ENCODE data around the gene LMO4.

LMO4 gene, protein sequence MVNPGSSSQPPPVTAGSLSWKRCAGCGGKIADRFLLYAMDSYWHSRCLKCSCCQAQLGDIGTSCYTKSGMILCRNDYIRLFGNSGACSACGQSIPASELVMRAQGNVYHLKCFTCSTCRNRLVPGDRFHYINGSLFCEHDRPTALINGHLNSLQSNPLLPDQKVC

DNA sequence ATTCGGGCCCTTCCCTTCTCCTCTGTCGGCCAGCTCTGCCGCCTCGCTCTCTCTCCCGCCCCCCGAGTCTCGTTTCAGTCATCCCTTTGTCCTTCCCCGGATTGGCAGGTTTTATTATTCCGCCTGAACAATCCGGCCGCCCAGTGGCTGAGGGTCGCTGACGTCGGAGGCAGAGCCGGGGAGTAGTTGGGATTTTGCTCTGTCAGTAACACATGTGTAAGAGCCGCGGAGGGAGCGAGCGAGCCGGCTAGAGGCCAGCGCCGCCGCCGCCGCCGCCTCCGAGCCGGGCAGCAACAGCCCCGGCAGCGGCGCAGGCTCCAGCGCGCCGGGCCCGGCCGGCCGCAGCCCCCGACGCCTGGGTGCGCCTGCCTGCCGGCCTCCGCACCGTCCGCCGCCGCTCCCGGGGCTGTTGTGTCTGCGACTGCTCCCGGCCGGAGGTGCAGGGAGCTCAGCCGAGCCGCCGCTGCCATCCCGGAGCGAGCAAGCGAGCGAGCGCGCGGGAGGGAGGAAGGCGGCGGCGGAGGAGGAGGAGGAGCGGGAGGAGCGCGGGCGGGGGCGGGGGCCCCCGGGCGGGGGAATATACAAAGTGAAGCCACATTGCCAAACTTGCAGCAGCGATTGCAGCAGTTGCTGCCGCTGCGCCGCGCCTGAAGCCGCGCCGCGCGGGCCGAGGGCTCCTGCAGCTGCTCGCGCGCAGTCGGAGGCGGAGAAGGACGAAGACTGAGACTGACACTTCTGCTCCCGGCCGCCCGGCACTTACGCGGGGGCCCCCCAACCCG lies at the start of gene LMO4:
Gene LMO4 (plus strand): TSS at position 609 of the 779 bp plus-strand sequence. CDS start 3,136 bp downstream, outside the sequence.
- peak; percentile 98 for DNase-seq

DNA sequence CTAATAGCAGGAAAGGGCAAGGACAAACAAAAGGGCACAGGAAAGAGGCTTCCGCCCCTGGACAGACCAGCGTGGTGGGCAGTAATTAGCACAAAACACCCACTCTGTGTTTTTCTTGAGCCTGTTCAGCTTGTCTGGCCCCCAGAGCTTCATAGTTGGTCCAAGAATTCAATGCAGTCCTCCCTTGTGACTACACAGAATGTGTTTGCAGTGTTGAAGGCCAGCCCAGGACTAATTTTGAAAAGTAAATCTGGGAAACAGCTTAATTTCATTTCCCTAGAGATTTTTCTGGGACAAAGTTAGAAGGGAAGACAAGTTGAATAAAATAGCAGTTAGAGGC lies 49.2 kb upstream of the LMO4 start:
- DNase-seq = no peak

DNA sequence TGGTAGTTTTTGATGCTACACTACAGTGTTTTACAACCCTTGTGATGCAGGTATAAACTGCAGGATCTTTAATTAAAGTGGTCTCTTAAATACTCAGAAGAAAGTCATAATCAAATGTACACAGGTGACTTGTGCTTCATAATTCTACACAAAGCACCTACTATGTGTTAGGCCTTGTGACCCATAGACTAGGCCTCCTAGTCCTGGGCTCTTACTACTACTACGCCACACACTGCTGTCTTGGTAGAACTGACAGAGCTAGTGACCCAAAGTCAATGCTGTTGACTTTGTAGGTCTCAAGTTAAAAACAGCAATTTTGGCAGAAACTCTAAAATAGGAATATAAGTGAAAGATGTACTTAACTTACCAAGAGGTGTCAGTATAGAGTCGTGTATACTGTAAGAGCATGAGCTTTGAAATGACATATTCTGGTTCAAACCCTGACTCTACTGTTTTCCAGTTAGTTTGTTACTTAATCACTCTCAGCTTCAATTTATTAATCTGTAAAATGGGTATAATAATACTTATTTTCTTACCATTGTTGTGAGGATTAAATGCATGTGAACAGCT lies 48.6 kb upstream of the LMO4 start:
- DNase-seq = no peak

DNA sequence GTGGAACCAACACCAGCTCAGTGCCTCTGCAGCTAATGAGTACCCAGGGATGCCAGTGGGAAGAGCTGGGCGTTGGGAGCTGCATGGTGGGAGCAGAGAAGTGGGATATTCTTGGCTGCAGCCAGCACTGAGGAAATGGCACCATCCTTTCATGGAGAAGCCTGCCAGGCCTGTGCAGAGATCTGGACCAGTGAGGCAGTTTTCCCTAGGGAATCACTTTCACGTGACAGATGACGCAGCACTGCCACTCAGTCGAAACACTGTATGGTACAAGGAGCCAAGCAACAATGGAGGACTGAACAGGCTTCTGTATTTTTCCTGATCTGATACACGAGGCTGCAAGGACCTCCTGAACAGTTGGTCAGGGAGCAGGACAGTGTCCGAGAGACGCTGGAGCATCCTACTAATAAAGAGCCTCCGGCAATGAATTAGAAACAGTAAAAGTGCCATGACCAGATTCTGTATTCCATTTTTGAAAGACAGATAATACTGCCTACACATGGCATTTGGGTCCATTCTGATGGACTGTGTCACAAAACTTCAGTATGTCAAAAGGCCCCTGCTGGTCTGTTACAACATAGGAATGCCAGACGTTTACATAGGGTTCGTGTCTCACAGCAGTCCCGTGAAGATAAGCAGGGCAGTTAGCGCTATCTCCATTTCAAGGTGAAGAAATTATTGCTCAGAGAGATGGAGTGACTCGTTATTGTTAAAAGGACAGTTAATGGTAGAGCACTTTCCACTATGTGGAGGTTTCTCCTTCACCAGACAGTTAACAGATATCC lies 44.0 kb upstream of the LMO4 start:
- no peak for DNase-seq

DNA sequence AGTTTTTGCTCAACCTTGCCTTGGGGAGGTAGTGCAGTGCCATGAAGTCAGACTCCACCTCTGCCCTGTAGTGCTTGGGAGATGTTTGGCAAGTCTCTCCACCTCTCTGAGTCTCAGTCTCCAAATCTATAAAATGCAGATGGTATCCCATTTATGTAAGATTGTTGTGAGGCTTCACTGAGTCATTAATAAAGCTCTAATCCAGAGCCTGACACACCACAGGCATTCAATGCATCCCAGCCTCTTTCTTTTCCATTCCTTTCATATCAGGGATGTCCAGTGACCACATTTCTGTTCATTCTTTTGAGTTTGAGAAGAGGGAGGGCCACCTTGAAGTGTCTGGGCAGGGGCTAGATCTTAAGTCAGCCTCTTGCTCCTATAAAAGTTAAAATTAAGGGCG lies 37.6 kb upstream of the LMO4 start:
- DNase-seq = no peak

DNA sequence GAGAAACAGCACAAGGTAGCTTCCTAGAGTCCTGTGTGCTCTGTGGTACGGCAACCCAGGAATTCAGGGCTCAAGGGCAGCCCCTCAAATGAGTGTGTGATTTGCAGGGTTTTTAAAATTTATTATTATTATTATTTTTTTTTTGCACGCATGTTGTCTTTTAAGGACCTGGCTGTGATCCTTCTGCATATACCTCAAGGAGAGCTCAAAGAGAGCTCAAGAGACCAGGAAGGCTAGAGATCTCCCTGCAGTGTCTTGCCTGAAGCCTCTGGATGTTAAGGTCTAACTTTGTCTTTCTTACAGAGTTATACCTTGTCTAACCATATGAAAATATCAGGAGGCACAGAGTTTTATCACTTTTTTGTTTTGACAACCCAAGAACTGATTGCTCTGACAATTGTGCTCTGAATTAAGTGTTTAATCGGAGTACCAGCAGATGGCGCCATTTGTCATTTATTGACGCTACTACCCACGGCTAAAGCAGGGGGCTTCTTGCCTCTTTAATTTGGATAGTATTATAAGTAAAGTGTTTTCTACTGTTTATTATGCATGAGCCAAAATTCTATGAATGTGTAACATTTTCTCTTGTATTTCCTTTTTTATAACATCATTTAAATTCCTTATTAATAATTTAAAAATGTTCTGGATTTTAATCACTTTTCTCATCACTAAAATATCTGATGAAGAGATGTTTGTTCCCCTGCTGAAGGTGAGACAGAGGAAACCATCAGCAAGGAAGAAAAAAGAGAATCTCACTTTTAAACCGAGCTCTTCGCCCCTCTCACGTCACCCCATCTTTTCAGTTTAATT lies 35.8 kb upstream of the LMO4 start:
- DNase-seq = peak; percentile 66

DNA sequence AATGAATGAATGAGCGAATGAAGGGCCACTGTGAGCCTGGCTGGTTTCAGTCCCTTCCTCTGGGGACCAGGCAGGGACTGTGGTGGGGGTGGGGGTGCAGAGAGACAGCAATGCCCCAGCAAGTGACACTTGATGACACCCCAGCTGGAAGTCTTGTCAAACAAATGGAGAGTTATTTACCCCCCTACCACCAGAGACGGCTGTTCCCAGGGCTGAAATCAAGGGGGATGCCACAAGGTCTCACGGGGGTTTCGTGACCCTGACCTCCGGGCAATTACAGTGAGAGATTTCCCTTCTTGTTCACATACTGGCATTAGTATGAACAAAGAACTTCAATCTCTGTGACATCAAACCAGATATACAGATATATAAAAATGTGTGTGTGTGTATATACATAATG lies 34.0 kb upstream of the LMO4 start:
- DNase-seq = no peak

DNA sequence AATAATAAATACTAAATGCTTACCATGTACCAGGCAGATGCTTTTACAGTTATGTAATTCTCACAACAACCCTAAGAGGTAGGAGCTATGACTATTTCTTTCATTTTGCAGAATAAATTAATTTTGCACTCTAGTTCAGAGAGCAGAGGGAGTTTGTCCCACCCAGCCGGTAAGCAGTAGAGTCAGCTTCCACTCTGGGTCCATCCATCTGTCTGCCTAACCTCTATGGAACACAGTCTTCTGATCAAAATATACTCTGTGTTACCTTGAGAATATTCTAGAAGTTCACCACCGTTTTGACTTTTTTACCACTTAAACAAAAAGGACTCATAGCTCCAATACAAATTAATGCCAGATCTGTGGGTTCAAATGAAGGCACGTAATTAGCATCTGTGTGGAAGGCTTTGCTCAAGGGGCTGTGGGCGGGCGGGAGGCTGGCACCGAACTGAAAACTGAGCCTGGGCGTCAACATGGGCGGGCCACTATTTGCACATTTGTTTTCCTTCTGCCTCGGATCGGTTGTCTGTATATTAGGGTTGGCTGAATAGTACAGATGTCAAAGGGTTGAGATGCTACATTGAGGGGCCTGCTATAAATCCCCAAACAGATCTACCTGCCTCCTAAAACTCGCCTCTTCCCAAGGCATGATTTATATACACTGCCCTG lies 33.1 kb upstream of the LMO4 start:
- no peak for DNase-seq

DNA sequence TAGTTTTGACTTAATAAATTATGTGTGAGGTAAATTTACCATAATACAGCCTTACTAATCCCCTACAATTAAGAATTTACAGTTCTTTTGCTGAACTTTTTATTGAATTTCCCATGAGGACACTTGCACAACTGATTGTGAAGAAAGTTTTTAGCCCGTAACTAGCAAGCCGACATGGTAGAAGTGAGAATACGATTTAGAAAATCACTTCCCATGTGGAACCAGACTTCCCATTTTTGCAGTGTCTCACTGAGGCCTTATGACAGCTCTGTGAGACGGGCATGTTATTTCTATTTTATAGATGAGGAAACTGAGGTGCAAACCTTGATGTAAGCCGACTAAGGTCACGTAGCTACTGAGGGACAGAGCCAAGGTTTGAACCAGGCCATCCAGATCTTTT lies 32.5 kb upstream of the LMO4 start:
- DNase-seq = peak; percentile 83

DNA sequence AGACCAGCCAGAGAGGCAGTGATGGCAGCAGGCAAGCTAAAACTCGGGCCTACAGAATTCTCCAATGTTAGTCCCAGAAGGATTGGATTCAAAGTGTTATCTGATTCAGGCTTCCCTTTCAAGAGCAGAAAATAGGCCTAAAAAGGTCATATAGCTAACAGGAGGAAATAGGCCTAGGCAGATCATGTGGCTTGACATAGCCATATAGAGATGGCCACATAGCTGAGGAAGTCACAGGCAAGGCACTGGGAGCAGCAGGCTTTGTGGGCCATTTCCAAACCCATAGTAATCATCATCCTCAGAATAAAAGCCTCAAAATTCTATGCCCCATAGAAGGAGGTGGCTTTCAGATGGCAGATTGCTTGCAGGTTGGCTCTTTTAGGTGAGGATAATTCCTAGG lies 29.0 kb upstream of the LMO4 start:
- peak; percentile 39 for DNase-seq

DNA sequence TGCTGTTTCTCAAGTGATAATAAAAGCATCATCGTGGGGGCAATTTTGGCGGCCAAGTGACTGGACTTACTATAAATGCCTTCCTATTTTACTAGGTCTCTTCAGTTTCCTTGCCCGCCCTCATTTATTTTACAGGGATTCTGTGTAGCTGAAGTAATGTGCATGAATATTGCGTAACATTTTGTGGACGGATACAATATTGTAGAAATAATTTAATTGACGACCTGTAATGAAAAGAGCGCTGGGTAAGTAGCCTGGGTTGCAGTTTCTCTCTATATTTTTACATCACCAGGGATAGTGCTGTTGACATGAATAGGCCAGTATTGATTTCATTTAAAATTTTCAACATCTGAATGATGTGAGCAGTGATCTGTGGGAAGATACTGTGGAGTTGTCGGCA lies 28.1 kb upstream of the LMO4 start:
- DNase-seq = no peak

DNA sequence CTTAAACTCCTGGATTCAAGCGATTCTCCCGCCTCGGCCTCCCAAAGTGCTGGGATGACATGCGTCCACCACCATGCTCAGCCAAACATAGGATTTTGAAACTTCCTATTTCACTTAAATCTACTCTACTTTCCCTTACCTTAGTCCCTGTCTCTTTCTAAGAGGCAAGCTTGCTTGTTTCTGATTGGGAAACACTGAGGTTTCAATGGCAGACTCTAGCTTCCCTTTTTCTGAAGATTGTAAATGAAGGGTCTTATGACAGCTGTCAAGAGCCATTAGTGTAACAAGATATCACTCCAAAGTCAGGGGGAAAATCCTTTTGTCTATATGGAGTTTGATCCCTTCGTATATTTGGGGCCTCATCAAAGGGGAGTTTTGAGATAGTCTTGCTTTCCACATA lies 23.5 kb upstream of the LMO4 start:
- DNase-seq = peak; percentile 70

DNA sequence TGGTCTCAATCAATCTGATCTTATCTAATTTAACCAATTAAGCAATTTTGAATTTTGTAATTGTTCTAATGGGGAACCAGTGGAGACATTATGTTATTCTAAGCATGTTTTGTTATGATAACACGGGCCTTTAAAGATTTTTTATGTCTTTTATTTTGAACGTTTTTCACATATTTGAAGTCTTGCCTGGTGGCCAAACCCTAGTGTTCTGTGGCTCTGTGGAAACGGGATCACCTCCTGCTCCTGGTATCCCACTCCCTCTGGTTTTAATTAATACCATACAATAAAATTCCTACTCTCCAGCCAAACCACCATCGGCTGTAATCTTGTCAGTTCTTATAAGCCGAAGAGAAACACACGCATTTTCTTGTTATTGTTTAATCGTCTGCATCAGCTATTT lies 22.9 kb upstream of the LMO4 start:
- DNase-seq = no peak

DNA sequence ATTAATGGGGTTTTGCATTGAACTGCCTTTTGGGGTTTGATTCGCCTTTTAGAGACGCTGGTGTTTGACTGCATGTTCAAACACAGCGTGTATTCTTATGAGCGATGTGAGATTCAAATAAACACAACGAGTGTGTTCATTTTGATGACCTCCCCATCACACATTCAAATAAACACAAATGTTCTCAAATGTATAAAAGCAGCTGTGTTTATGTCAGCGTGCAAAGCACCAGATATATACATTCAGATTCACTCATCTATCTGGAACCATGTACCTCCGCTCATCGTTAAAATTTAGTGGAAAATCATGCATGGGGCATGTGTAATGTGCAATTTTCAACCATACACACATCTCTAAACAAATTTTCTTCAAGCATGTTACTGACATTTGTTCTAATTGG lies 21.4 kb upstream of the LMO4 start:
- DNase-seq = no peak

DNA sequence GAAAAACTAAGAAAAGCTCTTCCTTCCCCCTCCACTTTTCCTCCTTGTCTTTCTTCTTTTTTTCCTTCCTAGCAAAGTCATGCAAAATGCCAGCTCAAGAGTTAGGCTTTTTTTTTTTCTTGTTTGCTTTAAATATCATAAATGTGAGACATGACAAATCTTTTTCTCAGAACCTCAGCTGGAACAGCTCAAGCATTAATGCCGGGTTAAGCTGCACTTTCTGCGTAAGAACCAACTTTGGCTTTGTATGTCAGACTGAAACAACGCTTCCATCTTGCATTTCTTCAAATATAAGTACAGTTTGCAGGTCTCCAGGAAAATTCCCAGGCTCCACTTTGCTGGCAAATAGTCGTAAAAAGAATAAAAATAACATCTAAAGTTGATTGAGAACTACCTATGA lies 20.7 kb upstream of the LMO4 start:
- DNase-seq = no peak

DNA sequence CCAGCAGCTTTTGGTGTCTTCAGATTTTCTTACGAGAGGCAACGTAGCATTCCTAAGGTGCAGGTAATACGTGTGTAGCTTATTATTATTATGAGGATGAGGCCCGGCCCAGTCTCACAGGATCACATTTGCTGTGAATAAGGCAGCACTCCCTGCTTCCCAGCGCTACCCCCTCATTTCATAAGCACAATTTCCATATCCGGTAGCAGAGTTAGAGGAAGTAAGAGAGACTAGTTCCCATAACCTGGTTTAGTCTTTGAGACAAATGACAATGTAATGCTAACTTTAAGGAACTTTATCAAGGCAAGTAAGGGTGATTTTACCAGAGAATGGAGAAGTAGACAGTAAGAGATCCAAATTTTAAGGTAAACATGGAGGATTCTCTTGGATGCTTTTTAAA lies 14.6 kb upstream of the LMO4 start:
- peak; percentile 71 for DNase-seq

DNA sequence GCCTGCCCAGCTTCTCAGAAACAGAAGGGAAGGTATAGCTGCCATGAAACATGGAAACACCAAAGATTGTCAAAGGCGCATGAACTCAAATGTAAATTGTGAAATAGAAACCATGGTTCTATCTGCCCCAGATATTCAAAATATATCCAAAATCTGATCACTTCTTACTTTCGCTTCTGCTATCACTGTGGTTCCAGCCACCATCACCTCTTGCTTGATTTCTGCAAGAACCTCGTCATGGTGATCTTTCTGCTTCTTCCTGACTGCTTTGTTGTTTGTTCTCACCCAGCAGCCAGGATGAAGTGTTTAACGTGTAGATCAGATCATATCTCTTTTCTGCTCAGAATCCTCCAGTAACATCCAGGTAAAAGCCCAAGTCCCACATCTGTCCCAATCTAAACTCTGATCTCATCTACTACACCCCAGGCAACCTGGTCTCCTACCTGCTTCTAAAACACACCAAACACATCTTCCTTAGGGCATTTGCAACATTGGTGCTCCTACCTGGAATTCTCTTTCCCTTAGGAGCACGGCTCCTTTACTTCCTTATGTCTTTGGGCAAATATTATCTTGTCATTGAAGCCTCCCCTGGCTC lies 10.5 kb upstream of the LMO4 start:
- peak; percentile 63 for DNase-seq

DNA sequence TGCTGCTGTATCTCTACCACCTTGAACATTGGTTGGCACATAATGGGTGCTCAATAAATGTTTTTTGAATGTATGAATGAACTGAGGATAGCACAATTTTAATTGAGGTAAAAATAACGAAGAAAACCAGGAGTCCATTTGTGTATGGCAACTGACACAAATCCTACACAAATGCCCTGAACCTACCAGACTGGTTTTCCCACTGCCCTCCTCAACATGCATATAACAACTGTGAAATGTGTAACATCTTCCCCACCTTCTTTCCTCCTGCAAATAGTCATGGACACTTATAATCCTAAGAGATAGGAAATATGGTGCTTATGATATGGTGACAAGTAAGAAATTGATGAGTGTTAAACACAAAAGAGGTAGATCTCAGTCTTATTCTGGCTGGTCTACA lies 9.9 kb upstream of the LMO4 start:
- DNase-seq = no peak

DNA sequence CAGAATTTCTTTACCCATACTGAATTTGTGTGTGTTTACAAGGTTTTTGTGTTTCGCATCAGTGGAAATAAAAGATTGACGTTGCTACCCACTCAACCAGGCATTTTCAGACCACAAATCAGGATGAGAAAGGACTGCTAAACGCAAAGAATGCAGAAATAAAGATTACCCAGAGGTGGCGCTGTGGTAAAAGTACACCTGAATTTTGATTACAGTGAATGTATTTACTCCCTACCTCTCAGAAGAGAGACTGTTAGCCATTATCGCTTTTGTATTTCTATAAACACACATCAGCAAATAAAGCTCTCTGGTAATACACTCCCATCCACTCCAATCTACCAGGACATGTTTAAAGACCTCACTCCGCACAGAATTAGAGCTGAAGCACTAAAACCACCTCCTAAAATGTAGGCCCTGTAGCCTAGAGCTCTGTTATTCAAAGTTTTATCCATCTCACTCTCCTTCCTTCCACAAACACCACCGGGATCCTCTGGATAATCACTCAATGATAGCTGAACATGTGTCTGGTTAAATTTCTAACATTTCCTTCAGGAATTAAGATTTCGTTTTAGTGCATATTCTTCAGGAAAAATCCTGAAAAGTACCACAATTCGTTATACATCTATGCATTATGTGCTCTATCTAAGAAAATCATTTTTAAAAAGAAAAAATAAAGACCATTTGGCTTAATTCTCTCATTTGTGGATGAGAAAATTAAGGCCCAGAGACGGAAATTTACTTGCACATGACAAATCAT lies 2.5 kb upstream of the LMO4 start:
- DNase-seq = peak; percentile 43

DNA sequence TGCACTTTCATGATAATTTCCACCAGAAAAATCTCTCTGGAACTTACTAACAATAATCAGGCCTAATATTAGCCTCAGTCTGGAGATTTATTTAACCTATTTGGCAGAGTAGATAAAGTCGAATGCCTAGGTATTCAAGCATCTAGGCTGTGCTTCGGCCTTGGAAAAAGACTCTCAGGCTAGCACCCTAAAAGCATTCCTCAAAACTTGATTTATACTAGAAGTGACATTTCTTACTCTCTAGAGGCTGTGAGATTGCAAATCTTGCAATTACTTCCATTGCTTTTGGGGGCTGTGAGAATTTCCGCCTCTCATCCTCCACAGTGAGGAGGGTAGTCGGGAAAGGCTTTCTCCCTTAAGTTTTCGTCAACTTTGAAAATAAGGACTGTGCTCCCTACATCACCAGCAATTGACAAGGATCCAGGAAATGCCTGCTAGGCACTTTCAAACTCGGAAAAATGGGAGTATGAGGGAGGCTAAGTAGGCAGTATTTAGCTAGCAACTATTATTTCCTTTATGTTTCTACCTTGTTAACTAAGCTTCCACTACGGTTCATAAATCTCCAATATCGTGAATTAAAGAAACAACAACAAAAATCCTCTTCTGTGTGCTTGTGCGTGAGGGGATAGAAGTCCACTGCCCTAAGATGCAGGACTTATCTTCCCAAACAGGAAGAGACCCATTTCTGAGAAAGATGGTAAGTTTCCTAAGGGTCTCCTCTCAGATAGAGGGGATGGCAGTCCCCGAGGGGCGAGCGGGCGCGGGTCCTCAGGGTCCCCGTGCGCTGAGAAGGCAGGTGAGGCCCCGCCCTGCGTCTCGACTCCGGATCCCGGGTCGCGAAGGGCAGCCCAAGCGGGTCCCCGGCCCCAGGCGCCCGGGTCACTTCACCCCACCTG lies 1.1 kb upstream of the LMO4 start:
- no peak for DNase-seq

Measured in inflammatory macrophage treated with lipopolysaccharide for 4 hours (primary cell).